GM18907 (cell line): ENCODE measurements around the gene RALGAPB.

Experiments used
- ATAC-seq: cut with Tn5 transposase; IDR thresholded peaks from one replicate; pipeline ENCODE4 v1.9.1; 2021; ENCODE audit warnings: mild to moderate bottlenecking, moderate library complexity; ENCODE audit not compliant: unreplicated experiment

The RALGAPB gene

GRCh38 chr20:38603286-38603685, 130.6 kb downstream of the RALGAPB start:
- ATAC-seq, result no peak

DNA sequence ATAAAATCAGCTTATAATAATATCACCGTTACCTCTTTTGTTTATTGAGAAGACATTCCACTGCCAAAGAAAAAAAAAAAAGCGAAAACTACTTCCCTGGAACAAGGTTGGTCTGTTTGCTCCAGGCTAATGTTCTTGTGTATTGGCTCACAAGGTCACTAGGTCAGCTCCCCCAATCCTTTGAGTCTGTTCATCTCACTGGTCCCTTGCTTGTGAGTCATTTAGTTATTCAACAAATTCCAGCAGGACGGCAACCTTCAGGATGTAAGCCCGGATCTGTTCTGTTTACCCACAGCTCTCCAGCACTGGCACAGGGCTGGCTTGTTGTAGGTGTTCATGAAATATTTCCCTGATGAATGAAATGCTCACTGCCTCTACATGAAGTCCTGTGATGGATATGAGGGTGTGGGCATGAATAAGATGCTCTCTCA, 132.2 kb downstream of the RALGAPB start:
- no peak for ATAC-seq

GRCh38 chr20:38607351-38607750, 134.7 kb downstream of the RALGAPB start:
- ATAC-seq, result no peak

- no peak for ATAC-seq
Measured at GRCh38 chr20:38608188-38608587, 135.5 kb downstream of the RALGAPB start.

- ATAC-seq, result no peak
Measured at GRCh38 chr20:38609815-38610214, 137.2 kb downstream of the RALGAPB start.

DNA sequence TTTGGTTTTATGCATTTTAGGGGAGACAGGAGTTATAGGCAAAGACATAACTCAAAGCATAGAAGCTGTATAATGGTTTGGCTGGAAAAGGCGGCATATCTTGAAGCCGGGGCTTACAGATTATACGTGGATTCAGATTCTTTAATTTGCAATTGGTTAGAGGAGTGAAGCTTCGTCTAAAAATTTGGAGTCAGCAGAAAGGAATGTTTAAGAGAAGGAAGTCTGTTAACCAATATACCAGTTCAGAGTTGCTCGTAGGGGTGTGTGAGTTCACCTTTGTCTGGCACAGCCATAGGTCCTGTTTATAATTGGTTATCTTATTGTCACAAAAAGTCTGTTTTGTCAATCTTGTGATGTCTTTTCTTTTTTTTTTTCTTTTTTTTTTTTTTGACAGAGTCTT, 137.9 kb downstream of the RALGAPB start:
- ATAC-seq, result no peak

DNA sequence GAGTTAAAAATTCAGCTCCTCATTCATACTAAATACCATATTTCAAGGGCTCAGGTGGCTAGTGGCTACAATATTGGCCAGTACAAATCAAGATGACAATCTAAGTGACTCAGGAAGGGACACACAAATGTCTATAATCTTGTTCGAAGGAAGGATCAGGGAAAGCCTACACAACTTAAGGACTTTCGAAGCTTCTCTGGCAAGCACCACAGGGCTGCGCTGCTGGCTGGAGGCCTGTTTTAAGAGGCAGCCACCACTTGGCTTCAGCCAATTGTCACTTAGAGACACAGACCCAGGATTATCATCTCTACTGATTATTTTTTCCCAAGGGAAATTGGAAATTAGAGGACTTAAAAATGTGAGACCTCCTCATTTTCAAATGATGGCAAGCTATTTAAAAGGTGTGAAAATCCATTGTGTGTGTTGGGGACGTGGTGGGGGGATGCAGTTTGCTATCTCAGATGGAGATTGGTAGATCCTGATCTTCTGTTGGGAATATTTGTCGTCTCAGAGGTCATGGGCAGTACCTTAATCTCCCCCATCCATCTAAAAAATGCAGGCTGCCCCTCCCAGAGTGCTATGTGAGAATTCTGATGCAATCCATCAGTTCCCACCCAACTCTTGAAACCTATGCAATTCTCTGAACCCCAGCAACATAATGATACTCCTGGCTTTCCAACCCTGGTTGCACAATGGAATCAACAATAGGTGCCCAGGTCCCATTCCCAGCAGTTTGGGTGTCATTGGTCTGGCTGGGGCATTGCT, 140.3 kb downstream of the RALGAPB start:
- ATAC-seq, result no peak

DNA sequence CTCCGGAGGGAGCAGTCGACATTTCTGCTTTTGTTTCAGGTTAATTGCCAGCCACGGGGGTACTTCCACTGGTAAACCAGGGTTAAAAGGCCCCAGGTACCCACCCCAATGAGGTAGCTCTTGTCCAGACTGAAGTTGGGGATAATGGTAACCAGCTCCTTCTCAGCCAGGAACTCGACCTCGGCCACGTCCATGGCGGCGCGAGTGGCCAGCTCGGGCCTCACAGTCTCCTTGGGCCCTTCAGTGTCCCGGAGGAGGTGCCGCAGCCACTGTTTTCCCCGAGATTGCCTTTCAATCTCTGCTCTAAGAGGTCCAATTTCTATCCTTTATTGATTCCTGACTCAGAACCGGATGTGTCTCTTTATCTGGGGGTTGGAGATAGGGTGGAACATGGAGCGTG, 142.6 kb downstream of the RALGAPB start:
- ATAC-seq, result no peak

DNA sequence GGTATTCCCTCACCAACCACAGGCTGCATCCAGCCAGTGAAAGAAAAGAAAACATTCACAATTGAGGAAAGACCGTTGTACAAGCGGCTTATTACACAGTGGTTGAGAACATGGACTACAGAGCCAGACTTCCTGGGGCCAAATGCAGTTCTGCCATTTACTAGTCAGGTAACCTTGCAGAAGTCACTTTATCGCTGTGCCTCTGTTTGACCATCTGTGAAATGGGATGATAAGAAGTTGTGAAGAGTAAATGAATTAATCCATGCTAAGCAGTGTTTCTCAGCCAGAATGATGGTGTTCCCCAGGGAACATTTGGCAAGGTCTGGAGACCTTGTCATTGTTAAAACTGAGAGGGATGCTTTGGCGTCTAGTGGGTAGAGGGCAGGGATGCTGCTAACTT, 143.8 kb downstream of the RALGAPB start:
- no peak for ATAC-seq

GRCh38 chr20:38617011-38617829, 144.6 kb downstream of the RALGAPB start:
- ATAC-seq, result no peak

DNA sequence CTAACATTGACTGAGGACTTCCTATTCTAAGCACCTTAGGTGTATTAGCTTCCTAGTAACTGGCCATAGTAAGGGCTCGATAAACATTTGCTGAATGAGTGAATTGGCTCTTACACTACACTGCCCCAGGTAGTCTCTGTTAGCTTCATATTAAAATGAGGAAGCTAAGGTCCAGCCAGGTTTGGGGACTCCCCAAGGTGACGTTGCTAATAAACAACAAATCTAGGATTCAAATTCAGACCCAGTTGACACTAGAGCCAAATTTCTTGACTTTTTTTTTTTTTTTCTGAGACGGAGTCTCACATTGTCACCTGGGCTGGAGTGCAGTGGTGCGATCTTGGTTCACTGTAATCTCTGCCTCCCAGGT, 145.2 kb downstream of the RALGAPB start:
- no peak for ATAC-seq

GRCh38 chr20:38620441-38620840, 147.8 kb downstream of the RALGAPB start:
- ATAC-seq, result no peak

GRCh38 chr20:38623061-38623460, 150.4 kb downstream of the RALGAPB start:
- no peak for ATAC-seq

DNA sequence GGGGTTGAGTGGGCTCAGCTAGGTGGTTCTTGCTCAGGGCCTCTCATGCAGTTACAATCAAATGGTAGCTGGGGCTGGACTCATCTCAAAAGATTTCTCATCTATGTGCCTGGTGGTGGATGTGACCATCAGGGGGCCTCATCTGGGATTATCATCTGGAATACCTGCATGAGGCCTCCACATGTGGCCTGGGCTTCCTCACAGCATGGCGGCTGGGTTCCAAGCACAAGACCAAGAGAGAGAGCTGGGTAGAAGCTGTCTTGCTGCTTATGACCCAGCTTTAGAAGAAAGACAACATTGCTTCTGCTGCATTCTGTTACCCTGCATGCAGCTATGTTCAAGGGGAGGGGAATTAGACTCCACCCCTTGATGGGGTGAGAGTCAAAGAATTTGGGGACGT, 151.4 kb downstream of the RALGAPB start:
- ATAC-seq, result no peak

DNA sequence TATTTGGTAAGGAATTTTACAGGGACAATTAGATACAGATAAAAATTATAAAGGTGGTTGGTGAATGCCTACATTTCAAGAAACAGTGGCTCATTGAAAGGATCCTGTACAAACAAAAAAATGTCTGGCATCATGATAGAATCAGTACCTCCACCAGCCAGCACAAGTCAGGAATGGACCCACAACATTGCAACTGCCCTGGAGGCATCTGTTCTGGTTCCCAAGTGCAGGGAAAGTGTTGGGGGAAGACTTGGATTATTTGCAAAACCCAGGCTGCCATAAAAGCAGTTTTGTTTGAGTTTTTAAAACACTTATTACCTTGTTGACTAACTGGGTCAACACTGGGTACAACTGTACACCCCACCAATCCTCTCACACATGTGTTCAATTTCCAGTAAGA, 153.3 kb downstream of the RALGAPB start:
- no peak for ATAC-seq

GRCh38 chr20:38626921-38627659, 154.4 kb downstream of the RALGAPB start:
- ATAC-seq, result no peak
